BLaER1 (cell line): ENCODE data around the gene GGCT.

Experiments used
- H3K27ac ChIP-seq: shearing (Covaris generic); formaldehyde crosslinking; 2 replicates; pipeline ENCODE4 v1.8.1; 2022
- H3K27me3 ChIP-seq: shearing (Covaris generic); formaldehyde crosslinking; 2 replicates; pipeline ENCODE4 v1.8.1; 2022
- H3K36me3 ChIP-seq: shearing (Covaris generic); formaldehyde crosslinking; 2 replicates; pipeline ENCODE4 v1.8.1; 2022
- H3K4me1 ChIP-seq: shearing (Covaris generic); formaldehyde crosslinking; 2 replicates; pipeline ENCODE4 v1.8.1; 2022
- H3K4me2 ChIP-seq: shearing (Covaris generic); formaldehyde crosslinking; 2 replicates; pipeline ENCODE4 v1.8.1; 2022
- H3K4me3 ChIP-seq: shearing (Covaris generic); formaldehyde crosslinking; 2 replicates; pipeline ENCODE4 v1.8.1; 2022
- H3K9ac ChIP-seq: shearing (Covaris generic); formaldehyde crosslinking; 2 replicates; pipeline ENCODE4 v1.8.1; 2022
- H3K9me3 ChIP-seq: shearing (Covaris generic); formaldehyde crosslinking; 2 replicates; pipeline ENCODE4 v1.8.1; 2022
- H4K20me1 ChIP-seq: shearing (Covaris generic); formaldehyde crosslinking; 2 replicates; pipeline ENCODE4 v1.8.1; 2022
- Cebpa-rat ChIP-seq: shearing (Covaris generic); IDR thresholded peaks from 2 replicates; pipeline ENCODE4 v1.8.1; 2022

GGCT gene

GRCh38 chr7:30452280-30452930, 52.2 kb downstream of the GGCT start:
- no peak overlapping the region for H3K4me2 ChIP-seq
- H3K4me3 ChIP-seq, result no peak overlapping the region
- H3K27me3 ChIP-seq, result no peaks in the 10 kb centered on the region
- peaks cover 7% of the 10 kb centered on the region; the same call in 1 of the 2 replicates for H4K20me1 ChIP-seq
- H3K27ac ChIP-seq, result no peak overlapping the region; the same call in 1 of the 2 replicates
- TF ChIP-seq Cebpa-rat, result no peak
- H3K9me3 ChIP-seq, result no peaks in the 10 kb centered on the region
- peaks cover 57% of the 10 kb centered on the region for H3K4me1 ChIP-seq
- H3K36me3 ChIP-seq, result peaks cover 78% of the 10 kb centered on the region
- no peak overlapping the region for H3K9ac ChIP-seq

GRCh38 chr7:30451539-30452279, 52.9 kb downstream of the GGCT start:
- Histone ChIP-seq H3K9ac (no peak overlapping the region), H3K4me2 (no peak overlapping the region), H3K4me3 (no peak overlapping the region), H3K4me1 (peaks cover 56% of the 10 kb centered on the region), H3K27me3 (no peaks in the 10 kb centered on the region), H4K20me1 (peaks cover 7% of the 10 kb centered on the region; the same call in 1 of the 2 replicates), H3K36me3 (peaks cover 81% of the 10 kb centered on the region), H3K9me3 (no peaks in the 10 kb centered on the region), H3K27ac (no peak overlapping the region)
- no peak for TF ChIP-seq Cebpa-rat

GRCh38 chr7:30450983-30451497, 53.6 kb downstream of the GGCT start:
- H3K27me3 ChIP-seq, result no peaks in the 10 kb centered on the region
- H3K9me3 ChIP-seq, result no peaks in the 10 kb centered on the region
- TF ChIP-seq Cebpa-rat, result no peak
- no peak overlapping the region for H3K27ac ChIP-seq
- H4K20me1 ChIP-seq, result peaks cover 7% of the 10 kb centered on the region; the same call in 1 of the 2 replicates
- H3K4me3 ChIP-seq, result no peak overlapping the region
- H3K4me2 ChIP-seq, result no peak overlapping the region
- no peak overlapping the region for H3K9ac ChIP-seq
- peaks cover 80% of the 10 kb centered on the region for H3K36me3 ChIP-seq
- H3K4me1 ChIP-seq, result peaks cover 56% of the 10 kb centered on the region

GRCh38 chr7:30450240-30450982, 54.2 kb downstream of the GGCT start:
- Histone ChIP-seq H3K9ac (no peak overlapping the region), H3K4me3 (no peak overlapping the region), H3K27me3 (no peaks in the 10 kb centered on the region), H4K20me1 (peaks cover 7% of the 10 kb centered on the region; the same call in 1 of the 2 replicates), H3K4me2 (no peak overlapping the region), H3K27ac (no peak overlapping the region), H3K4me1 (peaks cover 56% of the 10 kb centered on the region), H3K36me3 (peaks cover 73% of the 10 kb centered on the region), H3K9me3 (no peaks in the 10 kb centered on the region)
- no peak for TF ChIP-seq Cebpa-rat

- Histone ChIP-seq H3K4me1 (peaks cover 41% of the 10 kb centered on the region), H3K27ac (no peak overlapping the region)
- no peak for TF ChIP-seq Cebpa-rat
These were observed 56.0 kb downstream of the GGCT start for GRCh38 chr7:30448461-30449189.

GRCh38 chr7:30447466-30447865, 57.2 kb downstream of the GGCT start:
- H4K20me1 ChIP-seq, result no peaks in the 10 kb centered on the region; the same call in 1 of the 2 replicates
- no peak for TF ChIP-seq Cebpa-rat
- no peak overlapping the region for H3K9ac ChIP-seq
- H3K4me1 ChIP-seq, result peaks cover 29% of the 10 kb centered on the region
- H3K4me2 ChIP-seq, result no peak overlapping the region
- H3K4me3 ChIP-seq, result no peak overlapping the region
- H3K9me3 ChIP-seq, result no peaks in the 10 kb centered on the region
- no peaks in the 10 kb centered on the region for H3K27me3 ChIP-seq
- H3K27ac ChIP-seq, result no peak overlapping the region
- peaks cover 60% of the 10 kb centered on the region for H3K36me3 ChIP-seq

More at GRCh38 chr7:30448461-30449189, 56.0 kb downstream of the GGCT start:
- no peaks in the 10 kb centered on the region for H3K9me3 ChIP-seq
- no peak overlapping the region for H3K9ac ChIP-seq
- no peak overlapping the region for H3K4me2 ChIP-seq
- no peaks in the 10 kb centered on the region for H3K27me3 ChIP-seq
- H3K36me3 ChIP-seq, result peaks cover 65% of the 10 kb centered on the region
- H4K20me1 ChIP-seq, result no peaks in the 10 kb centered on the region; the same call in 1 of the 2 replicates
- H3K4me3 ChIP-seq, result no peak overlapping the region
